Measurements from ENCODE around the gene MAGEA4.
"Not testable (repeated sequence)": the region's sequence is repeated elsewhere in the genome, so short reads cannot be mapped to it uniquely, and the experiment has no call there.

The MAGEA4 gene

DNA sequence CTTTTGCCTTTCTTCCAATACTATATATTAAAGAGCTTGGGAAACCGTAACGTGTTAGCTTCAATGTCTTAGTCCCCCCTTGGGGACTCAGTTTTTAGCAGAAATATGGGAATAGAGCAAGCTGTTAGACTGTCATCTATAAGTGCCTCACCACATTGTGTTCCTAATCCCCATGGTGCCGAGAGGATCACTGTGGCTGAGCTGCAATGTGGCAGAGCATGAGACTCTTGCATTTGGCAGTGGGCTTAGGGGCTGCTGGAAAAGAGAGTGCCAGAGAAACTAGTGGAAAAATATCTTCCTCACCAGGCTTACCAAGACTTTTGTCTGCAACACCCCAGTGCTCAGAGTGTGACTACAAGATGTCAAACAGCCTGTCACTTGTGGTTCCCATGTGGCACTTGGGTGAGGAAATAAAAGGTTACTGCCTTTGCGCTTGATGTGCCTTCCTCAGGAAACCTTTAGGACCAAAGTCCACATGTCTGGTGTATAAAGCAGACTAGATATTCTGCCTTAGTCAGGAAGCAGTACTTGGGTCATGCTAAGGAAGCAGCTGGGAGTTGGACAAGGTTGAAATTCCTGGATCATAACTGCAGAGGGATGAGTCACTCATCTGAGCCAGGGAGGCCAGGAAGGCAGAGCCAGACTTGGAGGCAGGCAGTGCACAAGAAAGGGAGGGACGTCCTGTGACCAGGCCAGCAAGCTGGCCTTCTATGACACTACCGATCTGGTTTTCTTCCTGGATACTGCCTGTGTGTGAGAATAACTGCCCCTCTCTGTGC, 9.7 kb upstream of the MAGEA4 start:
- TF ChIP-seq, protein P1, sequence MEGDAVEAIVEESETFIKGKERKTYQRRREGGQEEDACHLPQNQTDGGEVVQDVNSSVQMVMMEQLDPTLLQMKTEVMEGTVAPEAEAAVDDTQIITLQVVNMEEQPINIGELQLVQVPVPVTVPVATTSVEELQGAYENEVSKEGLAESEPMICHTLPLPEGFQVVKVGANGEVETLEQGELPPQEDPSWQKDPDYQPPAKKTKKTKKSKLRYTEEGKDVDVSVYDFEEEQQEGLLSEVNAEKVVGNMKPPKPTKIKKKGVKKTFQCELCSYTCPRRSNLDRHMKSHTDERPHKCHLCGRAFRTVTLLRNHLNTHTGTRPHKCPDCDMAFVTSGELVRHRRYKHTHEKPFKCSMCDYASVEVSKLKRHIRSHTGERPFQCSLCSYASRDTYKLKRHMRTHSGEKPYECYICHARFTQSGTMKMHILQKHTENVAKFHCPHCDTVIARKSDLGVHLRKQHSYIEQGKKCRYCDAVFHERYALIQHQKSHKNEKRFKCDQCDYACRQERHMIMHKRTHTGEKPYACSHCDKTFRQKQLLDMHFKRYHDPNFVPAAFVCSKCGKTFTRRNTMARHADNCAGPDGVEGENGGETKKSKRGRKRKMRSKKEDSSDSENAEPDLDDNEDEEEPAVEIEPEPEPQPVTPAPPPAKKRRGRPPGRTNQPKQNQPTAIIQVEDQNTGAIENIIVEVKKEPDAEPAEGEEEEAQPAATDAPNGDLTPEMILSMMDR (IDR thresholded peaks at IDR 0.05; ENCODE audit: insufficient read depth, low read depth, low read length, missing control alignments): no peak
- H3K4me3 ChIP-seq (ENCODE audit: low read length): no peak overlapping the region
- DNase-seq (ENCODE audit: low read depth): peak; percentile 80

DNA sequence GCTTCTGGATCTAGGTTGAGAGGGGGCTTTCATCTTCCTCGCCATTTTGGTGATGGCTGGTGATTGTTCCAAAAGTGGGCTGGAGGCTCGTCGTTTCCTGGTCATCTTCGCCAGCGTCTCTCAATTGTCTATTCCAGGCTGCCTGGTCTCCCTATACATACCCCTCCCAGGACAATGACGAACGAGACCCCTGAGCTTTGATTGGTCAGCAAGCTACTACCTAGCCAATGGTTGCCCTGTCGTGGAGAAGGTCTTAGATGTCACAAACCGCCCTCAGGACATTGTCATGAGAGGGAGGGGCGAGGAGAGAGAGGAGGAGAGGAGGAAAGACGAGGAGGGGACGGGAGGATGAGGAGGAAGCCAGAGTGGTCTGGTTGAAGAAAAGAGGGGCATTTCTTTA, 7.7 kb upstream of the MAGEA4 start:
- TF ChIP-seq, protein P1 (IDR thresholded peaks at IDR 0.05; ENCODE audit: insufficient read depth, low read depth, low read length, missing control alignments): no peak
- DNase-seq (ENCODE audit: low read depth): no peak
- no peak overlapping the region for H3K4me3 ChIP-seq (ENCODE audit: low read length)

DNA sequence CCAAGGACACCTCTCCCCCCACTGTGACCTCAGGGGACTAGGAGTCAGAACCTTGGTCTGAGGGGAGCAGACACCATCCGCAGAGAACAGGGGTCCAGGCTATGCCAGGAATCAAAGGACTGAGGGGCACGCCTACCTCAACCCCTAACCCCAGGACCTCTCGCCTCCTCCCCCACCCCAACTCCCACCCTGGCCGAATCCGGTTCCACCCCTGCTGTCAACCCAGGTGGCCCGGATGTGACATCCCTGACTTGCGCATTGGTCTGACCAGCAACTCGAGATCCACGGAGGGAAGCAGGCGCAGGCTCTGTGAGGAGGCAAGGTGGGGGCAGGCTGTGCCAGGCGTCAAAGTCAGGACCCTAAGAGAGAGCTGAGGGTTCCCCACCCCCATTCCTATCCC, 468 bp upstream of the MAGEA4 start:
- no peak overlapping the region for H3K4me3 ChIP-seq (ENCODE audit: low read length)
- no peak for DNase-seq (ENCODE audit: low read depth)
- TF ChIP-seq, protein P1 (IDR thresholded peaks at IDR 0.05; ENCODE audit: insufficient read depth, low read depth, low read length, missing control alignments): no peak

DNA sequence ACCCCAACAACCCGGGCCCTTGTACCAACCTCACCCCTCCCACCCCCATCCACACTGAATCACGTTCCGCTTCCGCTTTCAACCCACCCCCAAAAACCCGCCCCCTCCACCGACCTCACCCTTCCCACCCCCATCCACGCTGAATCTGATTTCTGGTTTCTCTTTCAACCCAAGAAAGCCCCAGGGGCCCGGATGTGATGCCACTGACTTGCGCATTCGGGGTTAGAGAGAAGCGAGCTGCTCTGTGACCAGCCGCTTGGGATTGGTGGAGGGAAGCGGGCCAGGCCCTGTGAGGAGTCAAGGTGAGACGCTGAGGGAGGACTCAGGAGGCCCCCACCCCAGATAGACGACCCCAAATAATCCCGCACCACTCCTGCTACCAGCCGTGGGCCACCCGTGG, 6.0 kb downstream of the MAGEA4 start:
- H3K4me3 ChIP-seq (ENCODE audit: low read length); DNase-seq (ENCODE audit: low read depth): not testable (repeated sequence)

DNA sequence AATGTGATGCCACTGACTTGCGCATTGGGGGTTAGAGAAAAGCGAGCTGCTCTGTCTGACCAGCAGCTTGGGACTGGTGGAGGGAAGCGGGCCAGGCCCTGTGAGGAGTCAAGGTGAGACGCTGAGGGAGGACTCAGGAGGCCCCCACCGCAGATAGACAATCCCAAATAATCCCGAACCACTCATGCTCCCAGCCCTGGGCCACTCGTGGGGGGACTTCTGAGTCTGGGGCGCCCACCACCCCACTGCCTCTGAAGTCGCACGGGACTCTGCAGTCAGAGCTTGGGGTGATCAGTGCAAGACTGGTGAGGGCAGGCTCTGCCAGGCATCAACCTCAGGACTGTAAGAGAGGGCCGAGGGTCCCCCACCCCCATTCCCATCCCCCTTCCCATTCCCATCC, 6.9 kb downstream of the MAGEA4 start:
- no peak for DNase-seq (ENCODE audit: low read depth)
- no peak overlapping the region for H3K4me3 ChIP-seq (ENCODE audit: low read length)
- TF ChIP-seq, protein P1 (IDR thresholded peaks at IDR 0.05; ENCODE audit: insufficient read depth, low read depth, low read length, missing control alignments): no peak

DNA sequence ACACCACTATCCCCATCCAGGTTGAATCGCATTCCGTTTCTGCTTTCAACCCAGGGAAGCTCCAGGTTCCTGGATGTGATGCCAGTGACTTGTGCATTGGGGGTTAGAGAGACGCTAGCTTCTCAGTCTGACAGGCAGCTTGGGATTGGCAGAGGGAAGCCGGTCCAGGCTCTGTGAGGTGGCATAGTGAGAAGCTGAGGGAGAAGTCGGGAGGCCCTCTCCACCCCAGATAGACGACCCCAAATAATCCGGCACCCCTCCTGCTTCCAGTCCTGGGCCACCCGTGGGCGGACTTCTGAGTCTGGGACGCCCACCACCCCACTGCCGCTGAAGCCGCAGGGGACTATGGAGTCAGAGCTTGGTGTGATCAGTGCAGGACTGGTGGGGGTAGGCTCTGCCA, 7.4 kb downstream of the MAGEA4 start:
- DNase-seq (ENCODE audit: low read depth): no peak
- H3K4me3 ChIP-seq (ENCODE audit: low read length): no peak overlapping the region
- TF ChIP-seq, protein P1 (IDR thresholded peaks at IDR 0.05; ENCODE audit: insufficient read depth, low read depth, low read length, missing control alignments): no peak

DNA sequence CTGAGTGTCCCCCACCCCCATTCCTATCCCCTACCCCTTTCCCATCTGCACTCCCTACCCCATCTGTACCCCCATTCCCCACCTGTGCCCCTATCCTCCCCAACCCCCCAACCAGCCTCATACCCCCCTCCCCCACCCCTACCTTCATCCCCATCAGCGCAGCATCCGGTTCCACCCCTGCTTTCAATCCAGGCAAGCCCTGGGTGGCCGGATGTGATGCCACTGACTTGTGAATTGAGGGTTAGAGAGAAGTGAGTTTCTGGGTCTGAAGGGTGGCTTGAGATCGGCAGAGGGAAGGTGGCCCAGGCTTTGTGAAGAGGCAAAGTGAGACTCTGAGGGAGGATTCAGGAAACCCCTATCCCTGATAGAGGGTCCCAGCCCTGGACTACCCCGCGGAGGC, 7.8 kb downstream of the MAGEA4 start:
- H3K4me3 ChIP-seq (ENCODE audit: low read length): no peak overlapping the region
- TF ChIP-seq, protein P1 (IDR thresholded peaks at IDR 0.05; ENCODE audit: insufficient read depth, low read depth, low read length, missing control alignments): no peak
- DNase-seq (ENCODE audit: low read depth): no peak

Measured in epithelial cell of esophagus (primary cell).